Endothelial cell (in vitro differentiated cells): ENCODE measurements around the gene CNPY4. TPM values are rescaled to one million over a fixed set of nuclear protein-coding genes. Genes with fewer than 3 reads are reported as not detected.

Source experiments
- DNase-seq: peaks from one replicate; pipeline ENCODE4 v3.0.0; 2021; ENCODE audit warnings: low spot score
- H3K27ac Mint-ChIP-seq: one replicate; pipeline ENCODE4 v1.8.0; 2021; ENCODE audit warnings: mixed read lengths, inconsistent platforms; ENCODE audit not compliant: unreplicated experiment
- H3K27me3 Mint-ChIP-seq: one replicate; pipeline ENCODE4 v1.8.0; 2021; ENCODE audit warnings: mild to moderate bottlenecking, moderate library complexity, mixed read lengths, inconsistent platforms; ENCODE audit not compliant: unreplicated experiment
- H3K36me3 Mint-ChIP-seq: one replicate; pipeline ENCODE4 v1.8.0; 2021; ENCODE audit warnings: mild to moderate bottlenecking, low read depth, mixed read lengths, inconsistent platforms; ENCODE audit not compliant: unreplicated experiment
- H3K4me1 Mint-ChIP-seq: one replicate; pipeline ENCODE4 v1.8.0; 2021; ENCODE audit warnings: mild to moderate bottlenecking, mixed read lengths, inconsistent platforms; ENCODE audit not compliant: unreplicated experiment
- H3K4me3 Mint-ChIP-seq: one replicate; pipeline ENCODE4 v1.8.0; 2021; ENCODE audit warnings: mild to moderate bottlenecking, mixed read lengths, inconsistent platforms; ENCODE audit not compliant: unreplicated experiment
- H3K9me3 Mint-ChIP-seq: one replicate; pipeline ENCODE4 v1.8.0; 2021; ENCODE audit warnings: mixed read lengths, inconsistent platforms; ENCODE audit not compliant: unreplicated experiment
- total RNA-seq: library from RNA; stranded (reverse); fragmentation: NEBNext Ultra II Directional; extraction: Animal tissue kit (Norgen Biotek cat#: 25700); gene quantifications from one replicate; pipeline ENCODE4 v1.2.1, GENCODE V29; 2021; ENCODE audit not compliant: unreplicated experiment
- TF ChIP-seq, protein P1 (sequence below): fragments of 200-600 bp; sonication (generic); IDR thresholded peaks from one replicate; pipeline ENCODE4 v1.5.0; 2021; ENCODE audit warnings: antibody characterized with exemption; ENCODE audit not compliant: unreplicated experiment

Gene CNPY4
- total RNA-seq, 1 donor from 2014 or later = 28.3 TPM

DNA sequence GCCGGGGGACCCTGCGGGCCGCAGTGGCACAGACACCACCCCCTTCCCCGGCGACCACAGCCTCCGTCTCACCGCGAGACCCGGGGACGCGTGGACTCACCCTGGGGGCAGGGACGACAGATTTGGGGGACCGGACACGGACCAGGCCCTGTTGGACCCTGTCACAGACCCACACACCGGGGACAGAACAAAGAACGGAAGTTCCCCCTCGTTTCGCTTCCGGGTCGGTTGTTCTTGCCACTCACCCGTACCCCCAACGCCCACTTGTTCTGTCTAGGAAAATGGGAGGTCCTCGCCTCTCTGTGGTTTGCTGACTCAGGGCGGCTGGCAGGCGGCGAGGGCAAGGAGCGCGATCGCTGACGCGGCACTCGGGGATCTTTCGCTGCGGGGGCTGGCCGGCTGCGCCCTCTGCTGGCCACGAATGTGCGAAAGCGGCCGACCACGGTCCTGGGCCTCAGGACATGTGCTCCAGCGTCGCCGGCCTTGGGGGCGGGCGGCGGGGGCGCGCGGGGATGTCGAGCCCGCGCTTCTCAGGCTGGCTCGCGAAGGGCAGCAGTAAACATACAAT lies 37.8 kb upstream of the CNPY4 start, which contains the start of gene ZNF3:
Gene ZNF3 (minus strand): TSS at position 189 of the 568 bp plus-strand sequence. CDS start 4,366 bp downstream, outside the sequence.
- Mint-ChIP-seq H3K4me1 (peaks cover 22% of the 10 kb centered on the region), H3K27me3 (peaks cover 28% of the 10 kb centered on the region)

DNA sequence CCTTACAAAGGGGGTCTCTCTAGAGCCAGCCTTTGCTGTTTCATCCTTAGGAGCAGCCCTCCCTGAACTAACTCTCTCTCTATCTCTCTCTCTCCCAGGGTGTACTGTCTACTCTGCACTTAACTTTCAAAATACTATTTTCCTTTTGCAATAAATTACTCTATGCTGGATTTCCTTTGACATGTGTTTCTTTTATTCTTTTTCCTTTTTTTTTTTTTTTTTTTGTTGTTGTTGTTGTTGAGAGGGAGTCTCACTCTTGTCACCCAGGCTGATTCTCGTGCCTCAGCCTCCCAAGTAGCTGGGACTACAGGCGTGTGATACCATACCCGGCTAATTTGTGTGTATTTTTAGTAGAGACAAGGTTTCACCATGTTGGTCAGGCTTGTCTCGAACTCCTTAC lies 36.5 kb upstream of the CNPY4 start:
- H3K27me3 Mint-ChIP-seq = peaks cover 28% of the 10 kb centered on the region
- H3K36me3 Mint-ChIP-seq = peaks cover 15% of the 10 kb centered on the region
- peak overlapping the region; percentile 98 for H3K27ac Mint-ChIP-seq
- TF ChIP-seq, protein P1, sequence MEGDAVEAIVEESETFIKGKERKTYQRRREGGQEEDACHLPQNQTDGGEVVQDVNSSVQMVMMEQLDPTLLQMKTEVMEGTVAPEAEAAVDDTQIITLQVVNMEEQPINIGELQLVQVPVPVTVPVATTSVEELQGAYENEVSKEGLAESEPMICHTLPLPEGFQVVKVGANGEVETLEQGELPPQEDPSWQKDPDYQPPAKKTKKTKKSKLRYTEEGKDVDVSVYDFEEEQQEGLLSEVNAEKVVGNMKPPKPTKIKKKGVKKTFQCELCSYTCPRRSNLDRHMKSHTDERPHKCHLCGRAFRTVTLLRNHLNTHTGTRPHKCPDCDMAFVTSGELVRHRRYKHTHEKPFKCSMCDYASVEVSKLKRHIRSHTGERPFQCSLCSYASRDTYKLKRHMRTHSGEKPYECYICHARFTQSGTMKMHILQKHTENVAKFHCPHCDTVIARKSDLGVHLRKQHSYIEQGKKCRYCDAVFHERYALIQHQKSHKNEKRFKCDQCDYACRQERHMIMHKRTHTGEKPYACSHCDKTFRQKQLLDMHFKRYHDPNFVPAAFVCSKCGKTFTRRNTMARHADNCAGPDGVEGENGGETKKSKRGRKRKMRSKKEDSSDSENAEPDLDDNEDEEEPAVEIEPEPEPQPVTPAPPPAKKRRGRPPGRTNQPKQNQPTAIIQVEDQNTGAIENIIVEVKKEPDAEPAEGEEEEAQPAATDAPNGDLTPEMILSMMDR = no peak
- no peak for DNase-seq
- H3K4me1 Mint-ChIP-seq = peaks cover 28% of the 10 kb centered on the region
- no peaks in the 10 kb centered on the region for H3K9me3 Mint-ChIP-seq
- H3K4me3 Mint-ChIP-seq = peak overlapping the region; percentile 92

More for the DNA sequence above, 37.8 kb upstream of the CNPY4 start, which contains the start of gene ZNF3:
- Mint-ChIP-seq H3K9me3 (no peaks in the 10 kb centered on the region), H3K27ac (peak within 1 kb of the TSS; percentile 98), H3K36me3 (peaks cover 23% of the 10 kb centered on the region), H3K4me3 (peak within 1 kb of the TSS; percentile 96)
- DNase-seq = peak; percentile 99
- TF ChIP-seq, protein P1 = peak; percentile 98

DNA sequence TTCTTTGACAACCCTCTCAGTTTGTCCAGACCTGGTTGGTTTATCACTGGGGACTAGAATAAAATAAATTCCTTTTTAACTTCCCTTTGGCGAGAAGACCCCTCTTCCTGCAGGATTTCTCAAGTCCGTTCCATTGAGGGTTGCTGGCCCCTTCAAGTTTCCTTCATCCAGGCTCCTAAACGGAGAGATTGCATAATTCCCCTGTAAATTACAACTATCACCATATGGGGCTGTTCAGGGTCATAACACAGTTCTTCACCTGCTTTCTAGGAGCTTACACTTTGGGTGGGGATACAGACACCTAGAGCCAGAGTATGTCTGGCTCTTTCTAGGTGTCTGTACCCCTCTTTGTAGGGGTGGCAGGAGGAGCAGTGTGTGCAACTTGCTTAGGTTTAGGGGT lies 33.9 kb upstream of the CNPY4 start:
- TF ChIP-seq, protein P1 = no peak
- Mint-ChIP-seq H3K4me3 (no peak overlapping the region), H3K27me3 (peaks cover 17% of the 10 kb centered on the region), H3K27ac (no peak overlapping the region), H3K9me3 (no peaks in the 10 kb centered on the region), H3K4me1 (peaks cover 32% of the 10 kb centered on the region), H3K36me3 (peaks cover 12% of the 10 kb centered on the region)
- no peak for DNase-seq

DNA sequence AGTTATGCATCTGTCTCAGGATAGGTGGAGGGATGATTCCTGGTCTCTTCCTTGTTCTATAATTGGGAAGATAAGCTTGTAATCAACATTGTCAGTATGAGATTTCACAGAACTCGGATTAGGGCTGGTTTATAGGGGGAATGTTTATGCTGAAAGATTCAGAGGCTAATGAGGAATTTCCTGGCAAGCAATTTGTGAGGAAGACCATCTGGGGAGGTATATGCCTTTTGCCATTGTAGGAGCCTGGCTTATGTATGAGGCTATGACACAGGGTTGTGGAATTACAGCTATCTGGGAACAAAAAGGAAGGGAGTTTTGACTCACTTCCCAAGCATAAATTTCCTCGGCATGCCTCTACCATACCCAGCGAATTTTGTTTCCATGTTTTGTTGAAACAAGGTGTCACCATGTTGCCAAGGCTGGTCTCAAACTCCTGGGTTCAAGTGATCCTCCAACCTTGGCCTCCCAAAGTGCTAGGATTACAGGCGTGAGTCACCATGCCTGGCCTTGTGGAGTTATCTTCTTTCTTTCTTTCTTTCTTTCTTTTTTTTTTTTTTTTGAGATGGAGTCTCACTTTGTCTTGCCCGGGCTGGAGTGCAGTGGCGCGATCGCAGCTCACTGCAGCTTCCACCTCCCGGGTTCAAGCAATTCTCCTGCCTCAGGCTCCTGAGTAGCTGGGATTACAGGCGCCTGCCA lies 32.2 kb upstream of the CNPY4 start:
- no peaks in the 10 kb centered on the region for H3K9me3 Mint-ChIP-seq
- H3K4me3 Mint-ChIP-seq = peak overlapping the region; percentile 61
- H3K36me3 Mint-ChIP-seq = peaks cover 18% of the 10 kb centered on the region
- H3K4me1 Mint-ChIP-seq = peaks cover 34% of the 10 kb centered on the region
- DNase-seq = no peak
- H3K27me3 Mint-ChIP-seq = peaks cover 13% of the 10 kb centered on the region
- H3K27ac Mint-ChIP-seq = no peak overlapping the region
- TF ChIP-seq, protein P1 = no peak

DNA sequence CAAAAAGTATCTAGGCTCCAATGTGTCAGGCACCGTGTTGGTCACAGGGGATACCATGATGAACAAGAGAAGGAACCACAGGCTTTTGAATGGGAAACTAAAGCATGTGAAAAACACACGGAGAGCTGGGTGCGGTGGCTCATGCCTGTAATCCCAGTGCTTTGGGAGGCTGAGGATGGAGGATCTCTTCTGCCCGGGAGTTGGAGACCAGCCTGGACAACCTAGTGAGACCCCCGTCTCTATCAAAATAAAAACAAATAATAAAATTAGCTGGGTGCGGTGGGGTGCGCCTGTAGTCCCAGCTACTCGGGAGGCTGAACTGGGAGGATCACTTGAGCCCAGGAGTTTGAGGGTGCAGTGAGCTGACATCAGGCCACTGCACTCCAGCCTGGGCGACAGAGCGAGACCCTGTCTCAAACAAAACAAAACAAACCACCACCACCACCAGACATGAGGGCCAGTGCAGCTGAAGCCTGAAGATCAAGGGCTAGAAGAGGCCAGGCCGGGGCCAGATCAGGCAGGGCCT lies 31.3 kb upstream of the CNPY4 start:
- no peaks in the 10 kb centered on the region for H3K9me3 Mint-ChIP-seq

More for the DNA sequence above, 31.3 kb upstream of the CNPY4 start:
- TF ChIP-seq, protein P1 = no peak
- Mint-ChIP-seq H3K27me3 (peaks cover 12% of the 10 kb centered on the region), H3K36me3 (peaks cover 27% of the 10 kb centered on the region), H3K27ac (peak overlapping the region; percentile 92), H3K4me1 (peaks cover 37% of the 10 kb centered on the region), H3K4me3 (peak overlapping the region; percentile 94)
- no peak for DNase-seq
